Transverse colon (tissue), 4 donors: ENCODE data around the gene PAQR4.

Experiments used
- CTCF ChIP-seq, 5 experiments: fragments of 200-600 bp in 3 of 5; fragments of 450-650 bp in 2 of 5; sonication (generic) in 3 of 5; IDR thresholded peaks; 1 replicate in 2 of 5; 2 replicates in 3 of 5; pipeline ENCODE4 v1.5.1; 2016 to 2017; ENCODE audit warnings: antibody characterized with exemption in 5 of 5, inconsistent platforms in 3 of 5, mild to moderate bottlenecking in 2 of 5, moderate library complexity in 1 of 5
- POLR2A ChIP-seq: fragments of 450-650 bp; IDR thresholded peaks from one replicate; pipeline ENCODE4 v1.6.1; 2016; ENCODE audit warnings: antibody characterized with exemption, mild to moderate bottlenecking, moderate library complexity
- POLR2AphosphoS5 ChIP-seq, 3 donors: sonication (generic); formaldehyde crosslinking; IDR thresholded peaks; one replicate each; pipeline ENCODE4 v1.6.1; 2016; ENCODE audit warnings: antibody characterized with exemption in 3 of 3

- no peak for TF ChIP-seq CTCF (IDR thresholded peaks at IDR 0.05)
- no peak for TF ChIP-seq POLR2A
- no peak for TF ChIP-seq POLR2AphosphoS5 (IDR thresholded peaks at IDR 0.05)
These were observed 45.8 kb downstream of the PAQR4 start for GRCh38 chr16:3014971-3015370.
